Endothelial cell of umbilical vein (primary cell): ENCODE data around the gene RELN. TPM values are rescaled to one million over a fixed set of nuclear protein-coding genes. Genes with fewer than 3 reads are reported as not detected.

Experiments
- BruUV-seq: library from RNA; stranded (reverse); fragments of 400-500 nt; replicated peaks from 2 replicates; lab custom pipeline; 2021; lab: Mats Ljungman, UMichigan
- CTCF ChIA-PET: fragments of 300-600, 350-600 bp; sonication (Branson Sonifier 250); formaldehyde crosslinking; loops from one replicate; lab custom pipeline; 2021; ENCODE audit warnings: antibody characterized with exemption, inconsistent platforms; lab: Charles Lee
- POLR2A ChIA-PET: fragments of 300-600, 350-600 bp; sonication (Branson Sonifier 250); formaldehyde crosslinking; loops from one replicate; lab custom pipeline; 2021; ENCODE audit warnings: antibody characterized with exemption, inconsistent platforms; lab: Charles Lee
- DNase-seq: peaks from one replicate; pipeline ENCODE4 v3.0.0-alpha.2; 2011; ENCODE audit warnings: low read depth, low spot score
- FAIRE-seq: peaks from 2 replicates; lab custom pipeline; 2011; peaks lifted over from hg19 to GRCh38; lab: Jason Lieb, UNC
- H2AFZ ChIP-seq: 2 replicates; pipeline ENCODE4 v1.6.0; 2012; ENCODE audit warnings: low read depth, low read length, control low read depth, inconsistent platforms
- H3K27ac ChIP-seq: 2 replicates; pipeline ENCODE4 v1.5.1; 2011; ENCODE audit warnings: low read depth, mild to moderate bottlenecking, control low read depth, low read length, moderate library complexity; ENCODE audit not compliant: insufficient read depth
- H3K27me3 ChIP-seq, 2 experiments: 2 replicates each; pipeline versions ENCODE4 v1.6.0 to v1.6.1; 2011; ENCODE audit warnings: low read length in 2 of 2, mixed read lengths in 1 of 2; ENCODE audit not compliant: control insufficient read depth in 2 of 2, insufficient read depth in 2 of 2
- H3K36me3 ChIP-seq, 2 experiments: 2 replicates in 1 of 2; 3 replicates in 1 of 2; pipeline ENCODE4 v1.5.1; 2011; ENCODE audit warnings: low read length in 2 of 2, mild to moderate bottlenecking in 1 of 2, moderate library complexity in 1 of 2; ENCODE audit not compliant: control insufficient read depth in 2 of 2, insufficient read depth in 2 of 2; ENCODE audit errors: extremely low read depth in 1 of 2
- H3K4me1 ChIP-seq: 3 replicates; pipeline ENCODE4 v1.5.1; 2011; ENCODE audit warnings: mild to moderate bottlenecking, low read length; ENCODE audit not compliant: control insufficient read depth, insufficient read depth; ENCODE audit errors: extremely low read depth
- H3K4me2 ChIP-seq: 2 replicates; pipeline ENCODE4 v1.6.1; 2011; ENCODE audit warnings: low read length, control low read depth, mixed read lengths; ENCODE audit not compliant: insufficient read depth
- H3K4me3 ChIP-seq, 3 experiments: fragments of 200-600 bp in 1 of 3; sonication (generic), shearing (Covaris generic) in 1 of 3; replicated peaks in 1 of 3; 2 replicates each; pipeline ENCODE4 v1.5.1; 2011 to 2016; ENCODE audit warnings: control low read depth in 3 of 3, low read length in 3 of 3, mild to moderate bottlenecking in 2 of 3, inconsistent platforms in 1 of 3, low read depth in 1 of 3, moderate library complexity in 1 of 3; ENCODE audit not compliant: insufficient read depth in 1 of 3
- H3K79me2 ChIP-seq: 2 replicates; pipeline ENCODE4 v1.6.0; 2012; ENCODE audit warnings: low read length, inconsistent platforms; ENCODE audit not compliant: control insufficient read depth, insufficient read depth
- H3K9ac ChIP-seq: replicated peaks from 2 replicates; pipeline ENCODE3; 2011; ENCODE audit warnings: low read length, control low read depth; ENCODE audit not compliant: insufficient read depth; ENCODE audit errors: extremely low read depth
- H3K9me1 ChIP-seq: replicated peaks from 3 replicates; pipeline ENCODE4 v1.6.0; 2011; ENCODE audit warnings: mild to moderate bottlenecking, low read length; ENCODE audit not compliant: control insufficient read depth, insufficient read depth; ENCODE audit errors: extremely low read depth
- H3K9me3 ChIP-seq: replicated peaks from 2 replicates; pipeline ENCODE4 v1.5.1; 2012; ENCODE audit warnings: low read length, inconsistent platforms; ENCODE audit not compliant: control insufficient read depth, insufficient read depth
- H4K20me1 ChIP-seq: replicated peaks from 2 replicates; pipeline ENCODE3; 2011; ENCODE audit warnings: mild to moderate bottlenecking, low read length; ENCODE audit not compliant: control insufficient read depth, insufficient read depth; ENCODE audit errors: extremely low read depth
- CTCF ChIP-seq, 2 donors: IDR thresholded peaks; 1 replicate in 1 of 2; 2 replicates in 1 of 2; pipeline ENCODE4 v1.5.1; 2011; ENCODE audit warnings: low read length in 2 of 2, mild to moderate bottlenecking in 2 of 2, moderate library complexity in 2 of 2, control low read depth in 1 of 2, inconsistent platforms in 1 of 2, low read depth in 1 of 2; ENCODE audit not compliant: insufficient read depth in 1 of 2; ENCODE audit errors: extremely low read depth in 1 of 2
- EZH2 ChIP-seq: IDR thresholded peaks from 2 replicates; pipeline ENCODE4 v1.6.1; 2012; ENCODE audit warnings: borderline replicate concordance, low read depth, mild to moderate bottlenecking, moderate library complexity, low read length, inconsistent platforms; ENCODE audit not compliant: severe bottlenecking
- FOS ChIP-seq: IDR thresholded peaks from 2 replicates; pipeline ENCODE4 v1.6.1; 2011; ENCODE audit warnings: mild to moderate bottlenecking, low read length, moderate library complexity, borderline replicate concordance; ENCODE audit not compliant: insufficient read depth
- GATA2 ChIP-seq: IDR thresholded peaks from 2 replicates; pipeline ENCODE4 v1.7.0; 2011; ENCODE audit warnings: low read depth, mild to moderate bottlenecking, moderate library complexity, mixed read lengths, low read length; ENCODE audit not compliant: insufficient read length, insufficient read depth
- JUN ChIP-seq: IDR thresholded peaks from 2 replicates; pipeline ENCODE4 v1.6.1; 2011; ENCODE audit warnings: borderline replicate concordance, low read depth; ENCODE audit not compliant: insufficient read length, insufficient read depth
- MYC ChIP-seq: IDR thresholded peaks from one replicate; pipeline ENCODE4 v1.6.1; 2011; ENCODE audit warnings: mild to moderate bottlenecking, low read depth, low read length
- POLR2A ChIP-seq: IDR thresholded peaks from 2 replicates; pipeline ENCODE4 v1.6.1; 2012; ENCODE audit warnings: low read depth, mild to moderate bottlenecking, control low read depth, low read length
- POLR2AphosphoS5 ChIP-seq: IDR thresholded peaks from 2 replicates; pipeline ENCODE4 v1.6.1; 2012; ENCODE audit warnings: low read depth, mild to moderate bottlenecking, control low read depth, low read length, moderate library complexity; ENCODE audit not compliant: insufficient read depth
- dilution Hi-C: fragments of 300-500 bp; cut with MboI; formaldehyde crosslinking; loops from one replicate; pipeline ENCODE4 v1.15.0; 2019; ENCODE audit warnings: low sequenced_read_pairs; ENCODE audit not compliant: extremely low pct_ligation_motif_present
- intact Hi-C: fragments of 100-400 bp; cut with micrococcal nuclease; formaldehyde crosslinking; loops from one replicate; pipeline ENCODE4 v1.10.0; 2022
- polyA plus RNA-seq, 4 experiments: library from polyadenylated mRNA; depleted of rRNA in 3 of 4; stranded (reverse) in 3 of 4; unstranded in 1 of 4; fragments of >200 nt; gene quantifications; 2 replicates each; pipeline versions ENCODE4 v1.2.1 to v1.2.3, GENCODE V29; 2011 to 2012; ENCODE audit warnings: missing spikeins in 1 of 4
- total RNA-seq: library from RNA; stranded (reverse); gene quantifications from 2 replicates; pipeline ENCODE4 v1.2.3, GENCODE V29; 2021
- TF ChIP-seq, protein P1 (sequence below): IDR thresholded peaks from 2 replicates; pipeline ENCODE4 v1.6.1; 2011; ENCODE audit not compliant: insufficient read depth, insufficient read length

Gene RELN
- total and polyA plus RNA-seq, 2 donors (not counting 3 experiments of a cell fraction or from before 2014, with no cell fraction given), result 0.15 to 0.22 TPM

GRCh38 chr7:103668279-103668941, 321.0 kb downstream of the RELN start:
- Histone ChIP-seq H3K79me2 (no peaks in the 10 kb centered on the region), H3K27me3 (peaks cover 0 to 5% of the 10 kb centered on the region in 2 experiments), H3K4me3 (no peak overlapping the region), H3K36me3 (no peaks in the 10 kb centered on the region), H3K9ac (no peak overlapping the region), H4K20me1 (no peaks in the 10 kb centered on the region), H3K9me3 (no peaks in the 10 kb centered on the region), H3K4me1 (no peaks in the 10 kb centered on the region), H3K4me2 (no peak overlapping the region), H3K27ac (no peak overlapping the region), H3K9me1 (no peaks in the 10 kb centered on the region), H2AFZ (no peak overlapping the region)
- FAIRE-seq (no peak), DNase-seq (no peak)
- intact Hi-C loops (no loop called here), dilution Hi-C loops (no loop called here)
- ChIA-PET POLR2A (no interaction called here), CTCF (no interaction called here)
- BruUV-seq, result no TSS peak
- TF ChIP-seq JUN, result no peak
- TF ChIP-seq POLR2AphosphoS5, result no peak
- TF ChIP-seq, protein P1, sequence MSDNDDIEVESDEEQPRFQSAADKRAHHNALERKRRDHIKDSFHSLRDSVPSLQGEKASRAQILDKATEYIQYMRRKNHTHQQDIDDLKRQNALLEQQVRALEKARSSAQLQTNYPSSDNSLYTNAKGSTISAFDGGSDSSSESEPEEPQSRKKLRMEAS, result no peak
- TF ChIP-seq MYC, result no peak
- no peak for TF ChIP-seq GATA2
- no peak for TF ChIP-seq FOS

DNA sequence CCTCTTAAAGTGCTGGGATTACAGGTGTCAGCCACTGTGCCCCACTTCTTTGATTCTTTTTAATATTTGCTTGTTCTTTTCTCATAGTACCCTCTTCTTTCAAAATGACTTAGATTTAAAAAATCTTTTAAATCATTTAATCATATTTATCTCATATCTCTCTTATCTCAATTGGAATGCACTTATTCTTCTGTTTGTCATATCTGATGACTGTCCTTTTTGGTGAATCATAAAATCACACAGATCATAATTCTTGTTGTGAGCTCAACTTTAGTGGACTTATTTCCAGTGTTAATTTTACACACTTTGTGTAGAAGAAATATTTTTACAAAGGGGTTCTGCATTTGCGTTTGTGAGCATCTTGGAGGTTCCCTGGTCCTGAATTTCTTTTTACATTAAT, 323.1 kb downstream of the RELN start:
- no TSS peak for BruUV-seq
- no peaks in the 10 kb centered on the region for H3K79me2 ChIP-seq
- H4K20me1 ChIP-seq, result no peaks in the 10 kb centered on the region
- no peak overlapping the region for H3K27ac ChIP-seq
- no peaks in the 10 kb centered on the region for H3K4me1 ChIP-seq
- CTCF ChIA-PET, result interaction anchor here (1.0 kb wide), 1 partner anchor 92 kb away, joined by 3 read pairs; no protein-coding TSS in a partner anchor
- no peaks in the 10 kb centered on the region for H3K27me3 ChIP-seq
- TF ChIP-seq POLR2A (no peak), EZH2 (no peak), CTCF (IDR thresholded peaks at IDR 0.05; ENCODE audit: extremely low read depth in 1 of 2, insufficient read depth in 1 of 2, low read depth in 1 of 2, low read length in 2 of 2) (no peak)
- TF ChIP-seq, protein P1, result no peak
- DNase-seq (no peak), FAIRE-seq (no peak)
- no peak overlapping the region for H2AFZ ChIP-seq
- no peaks in the 10 kb centered on the region for H3K9me3 ChIP-seq
- no peaks in the 10 kb centered on the region for H3K36me3 ChIP-seq
- POLR2A ChIA-PET, result interaction anchor here (0.6 kb wide), 1 partner anchor 82 kb away, joined by 3 read pairs; no protein-coding TSS in a partner anchor
- dilution Hi-C loops, result no loop called here
- intact Hi-C loops, result no loop called here
- no peaks in the 10 kb centered on the region for H3K9me1 ChIP-seq
- H3K4me2 ChIP-seq, result no peak overlapping the region
- H3K9ac ChIP-seq, result no peak overlapping the region
- H3K4me3 ChIP-seq, result no peak overlapping the region
